ENCODE data around the gene GPR26.

GPR26 gene

DNA sequence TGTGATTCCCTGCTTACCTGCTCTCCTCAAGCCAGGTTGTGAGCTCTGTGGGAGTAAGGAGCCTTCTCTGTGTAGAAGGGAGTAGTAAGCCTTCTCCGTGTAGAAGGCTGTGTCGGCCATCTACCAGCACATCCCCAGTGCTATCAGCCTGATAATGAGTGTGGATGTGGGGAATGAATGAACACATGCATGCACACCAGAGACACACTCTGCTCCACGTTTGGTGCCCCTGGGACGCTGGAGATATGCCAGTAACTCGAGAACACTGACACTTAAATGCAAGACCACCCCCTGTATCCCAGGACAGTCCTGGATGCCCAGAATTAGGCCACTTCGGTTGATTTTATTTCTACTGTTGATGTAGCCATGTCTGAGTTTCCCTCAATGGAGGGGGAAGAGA is 21.1 kb upstream of the GPR26 start:
- TF ChIP-seq, protein P1, sequence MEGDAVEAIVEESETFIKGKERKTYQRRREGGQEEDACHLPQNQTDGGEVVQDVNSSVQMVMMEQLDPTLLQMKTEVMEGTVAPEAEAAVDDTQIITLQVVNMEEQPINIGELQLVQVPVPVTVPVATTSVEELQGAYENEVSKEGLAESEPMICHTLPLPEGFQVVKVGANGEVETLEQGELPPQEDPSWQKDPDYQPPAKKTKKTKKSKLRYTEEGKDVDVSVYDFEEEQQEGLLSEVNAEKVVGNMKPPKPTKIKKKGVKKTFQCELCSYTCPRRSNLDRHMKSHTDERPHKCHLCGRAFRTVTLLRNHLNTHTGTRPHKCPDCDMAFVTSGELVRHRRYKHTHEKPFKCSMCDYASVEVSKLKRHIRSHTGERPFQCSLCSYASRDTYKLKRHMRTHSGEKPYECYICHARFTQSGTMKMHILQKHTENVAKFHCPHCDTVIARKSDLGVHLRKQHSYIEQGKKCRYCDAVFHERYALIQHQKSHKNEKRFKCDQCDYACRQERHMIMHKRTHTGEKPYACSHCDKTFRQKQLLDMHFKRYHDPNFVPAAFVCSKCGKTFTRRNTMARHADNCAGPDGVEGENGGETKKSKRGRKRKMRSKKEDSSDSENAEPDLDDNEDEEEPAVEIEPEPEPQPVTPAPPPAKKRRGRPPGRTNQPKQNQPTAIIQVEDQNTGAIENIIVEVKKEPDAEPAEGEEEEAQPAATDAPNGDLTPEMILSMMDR (IDR thresholded peaks at IDR 0.05) = no peak
- TF ChIP-seq ZFX (IDR thresholded peaks at IDR 0.05; ENCODE audit: borderline replicate concordance) = no peak
- no peak overlapping the region for H3K27ac ChIP-seq

DNA sequence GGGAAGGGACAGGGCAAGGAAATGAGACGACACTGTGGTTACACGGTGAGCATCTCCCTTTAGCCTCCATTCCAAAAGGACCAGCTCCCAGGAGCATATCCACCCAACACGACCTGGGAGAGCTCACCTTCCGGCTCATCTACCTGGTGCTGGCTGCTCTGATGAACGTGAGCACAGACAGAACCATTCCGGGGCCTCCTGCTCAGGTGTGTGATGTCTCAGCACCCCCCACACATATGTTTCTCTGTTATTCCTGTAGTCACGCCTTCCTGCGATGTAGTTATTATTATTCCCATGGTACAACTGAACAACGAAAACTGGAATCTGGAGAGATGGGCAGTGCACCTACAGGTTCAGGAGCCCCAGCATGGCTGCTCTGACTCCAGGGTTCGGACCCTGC is 20.5 kb upstream of the GPR26 start:
- TF ChIP-seq, protein P1 (IDR thresholded peaks at IDR 0.05) = no peak
- TF ChIP-seq ZFX (IDR thresholded peaks at IDR 0.05; ENCODE audit: borderline replicate concordance) = no peak
- no peak overlapping the region for H3K27ac ChIP-seq

DNA sequence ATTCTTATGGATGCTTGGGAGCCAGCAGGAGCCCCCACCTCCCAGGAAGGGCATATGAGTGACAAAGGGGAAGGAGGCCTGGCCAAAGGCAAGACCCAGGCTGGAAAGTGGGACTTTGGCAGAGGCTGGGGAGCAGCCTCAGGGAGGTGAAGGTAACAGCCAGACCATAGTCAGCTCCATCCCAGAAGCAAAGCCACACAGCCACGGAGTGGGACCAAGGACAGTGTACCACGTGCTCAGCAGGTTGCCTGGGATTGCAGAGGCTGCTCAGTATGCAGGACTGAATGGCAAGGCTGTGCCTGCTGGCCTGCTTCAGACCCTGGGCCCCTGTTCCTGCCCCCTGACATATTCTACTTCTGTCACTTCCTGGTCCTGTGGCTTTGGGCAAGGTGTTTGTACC is 17.6 kb upstream of the GPR26 start:
- no peak overlapping the region for H3K27ac ChIP-seq

DNA sequence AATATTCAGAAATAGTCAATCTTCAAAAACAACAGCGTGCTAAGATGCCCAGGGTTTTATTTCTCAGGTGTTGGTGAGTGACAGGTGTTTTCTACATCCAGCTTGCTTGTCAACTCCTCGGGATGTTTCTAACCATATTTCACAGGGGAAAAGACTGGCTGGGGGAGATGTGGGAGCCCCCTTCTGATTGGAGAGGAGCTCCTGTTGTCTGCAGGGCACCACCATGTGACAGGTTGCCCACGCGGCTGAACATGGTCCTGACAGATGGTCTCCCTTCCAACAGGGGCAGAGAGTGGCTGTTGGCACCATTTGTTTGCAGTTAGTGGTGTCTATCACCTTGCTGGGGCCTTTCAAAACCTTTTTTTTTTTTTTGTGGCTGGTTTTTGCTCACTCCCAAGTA is 16.5 kb upstream of the GPR26 start:
- H3K27ac ChIP-seq = no peak overlapping the region
- TF ChIP-seq, protein P1 (IDR thresholded peaks at IDR 0.05) = no peak
- no peak for TF ChIP-seq ZFX (IDR thresholded peaks at IDR 0.05; ENCODE audit: borderline replicate concordance)

More for the DNA sequence above, 17.6 kb upstream of the GPR26 start:
- TF ChIP-seq, protein P1 (IDR thresholded peaks at IDR 0.05) = no peak
- no peak for TF ChIP-seq ZFX (IDR thresholded peaks at IDR 0.05; ENCODE audit: borderline replicate concordance)

DNA sequence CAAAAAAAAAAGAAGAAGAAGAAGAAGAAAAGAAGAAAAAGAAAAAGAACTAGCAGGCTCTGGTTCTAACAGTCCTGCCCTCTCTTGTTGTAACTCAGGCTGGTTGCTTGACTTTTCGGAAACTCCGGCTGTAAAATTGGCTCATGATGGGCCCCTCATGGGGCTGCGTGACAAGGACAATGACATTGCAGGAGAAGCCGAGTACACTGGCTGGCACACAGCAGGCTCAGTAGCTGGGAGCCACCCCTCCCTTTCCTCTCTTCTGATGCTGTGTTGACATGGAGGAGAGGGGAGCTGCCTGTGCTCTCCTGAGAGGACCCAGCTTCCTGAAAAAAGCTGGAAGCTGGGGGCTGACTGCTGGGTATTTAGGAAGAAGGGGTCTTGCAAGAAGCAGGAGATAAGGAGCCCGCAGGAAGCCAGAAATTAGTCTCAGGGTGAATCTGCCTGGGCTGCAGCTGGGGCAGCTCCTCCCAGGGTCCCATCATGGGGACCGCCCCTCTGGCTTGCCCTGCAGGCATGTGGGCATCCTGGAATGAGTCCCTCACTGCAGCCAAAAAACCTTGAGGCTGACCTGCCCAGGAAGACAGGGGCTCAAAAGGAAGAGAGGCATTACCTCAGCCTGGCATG is 14.6 kb upstream of the GPR26 start:
- TF ChIP-seq, protein P1 (IDR thresholded peaks at IDR 0.05) = no peak
- no peak for TF ChIP-seq ZFX (IDR thresholded peaks at IDR 0.05; ENCODE audit: borderline replicate concordance)
- no peak overlapping the region for H3K27ac ChIP-seq

DNA sequence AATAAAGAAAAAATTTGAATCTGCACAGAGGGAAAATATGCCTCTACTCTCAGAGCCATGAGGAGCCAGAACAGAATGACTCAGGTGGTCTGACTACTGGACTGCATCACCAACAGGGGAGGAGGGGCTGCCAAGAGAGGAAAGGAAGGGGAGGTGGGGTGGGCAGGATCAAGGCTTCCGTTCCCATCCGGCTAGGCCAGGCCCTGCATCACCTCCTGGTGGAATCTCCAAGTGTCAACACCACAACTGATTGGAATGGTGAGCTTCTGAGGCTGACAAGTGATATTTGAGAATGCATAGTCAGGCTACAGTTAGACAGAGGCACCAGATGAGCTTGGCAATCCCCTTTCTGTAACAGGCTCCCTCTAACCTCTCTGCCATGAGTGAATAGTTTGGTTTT is 10.4 kb upstream of the GPR26 start:
- H3K27ac ChIP-seq = no peak overlapping the region

DNA sequence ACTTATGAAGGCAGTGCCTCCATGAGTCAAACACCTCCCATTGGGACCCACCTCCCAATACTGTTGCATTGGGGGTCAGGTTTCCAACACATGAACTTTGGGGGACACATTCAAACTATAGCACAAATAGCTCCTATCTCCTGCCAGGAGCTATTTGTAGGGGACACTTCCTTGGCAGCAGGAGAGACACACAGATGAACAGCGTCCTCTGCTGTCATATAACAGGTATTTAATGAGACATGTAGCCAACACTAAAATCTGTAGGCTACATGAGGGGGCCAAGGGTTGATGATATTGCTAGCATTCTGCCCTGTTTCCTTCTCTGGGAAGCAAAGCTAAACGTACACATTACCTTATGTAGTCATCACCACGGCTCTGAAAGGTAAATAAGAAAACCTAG is 2.6 kb upstream of the GPR26 start:
- no peak overlapping the region for H3K27ac ChIP-seq
- TF ChIP-seq, protein P1 (IDR thresholded peaks at IDR 0.05) = no peak
- no peak for TF ChIP-seq ZFX (IDR thresholded peaks at IDR 0.05; ENCODE audit: borderline replicate concordance)

More for the DNA sequence above, 10.4 kb upstream of the GPR26 start:
- TF ChIP-seq ZFX (IDR thresholded peaks at IDR 0.05; ENCODE audit: borderline replicate concordance) = no peak
- TF ChIP-seq, protein P1 (IDR thresholded peaks at IDR 0.05) = no peak
